K562 (cell line): ENCODE results near the gene TYW1B. TPM values are rescaled to one million over a fixed set of nuclear protein-coding genes. Genes with fewer than 3 reads are reported as not detected.
"Not testable (repeated sequence)": the region's sequence is repeated elsewhere in the genome, so short reads cannot be mapped to it uniquely, and the experiment has no call there.

Experiments
- E2F8 ChIP-seq: fragments of 450-650 bp; IDR thresholded peaks from 2 replicates; pipeline ENCODE4 v1.7.1; 2018; ENCODE audit warnings: mild to moderate bottlenecking, low read depth; ENCODE audit not compliant: partially characterized antibody
- EP400 ChIP-seq: fragments of 450-650 bp; IDR thresholded peaks from 2 replicates; pipeline ENCODE4 v1.6.1; 2017; ENCODE audit warnings: antibody characterized with exemption, mild to moderate bottlenecking, moderate library complexity
- MAZ ChIP-seq, 2 experiments: fragments of 450-650 bp in 1 of 2; sonication (generic) in 1 of 2; formaldehyde crosslinking; IDR thresholded peaks in 1 of 2; conservative IDR thresholded peaks in 1 of 2; 2 replicates each; pipeline versions ENCODE4 v1.4.0 to v1.5.0; 2020; ENCODE audit warnings: mild to moderate bottlenecking in 1 of 2, missing genetic modification reagents in 1 of 2
- MYC ChIP-seq, 2 experiments: fragments of 250-450 bp in 1 of 2; sonication (Bioruptor Pico) in 1 of 2; IDR thresholded peaks; 2 replicates each; pipeline versions ENCODE4 v1.5.1 to v1.6.1; 2012 to 2021; ENCODE audit warnings: low read depth in 2 of 2, borderline replicate concordance in 1 of 2, improper control_type of control experiment in 1 of 2, low read length in 1 of 2, mild to moderate bottlenecking in 1 of 2, moderate library complexity in 1 of 2
- NFYB ChIP-seq: IDR thresholded peaks from 2 replicates; pipeline ENCODE4 v1.6.1; 2011; ENCODE audit warnings: mild to moderate bottlenecking, moderate library complexity; ENCODE audit not compliant: insufficient read length; ENCODE audit errors: extremely low read depth
- RBFOX2 ChIP-seq: fragments of 200-400 bp; formaldehyde crosslinking; IDR thresholded peaks from 2 replicates; pipeline ENCODE4 v1.6.1; 2017; ENCODE audit warnings: low read depth, mild to moderate bottlenecking, low read length, moderate library complexity
- SP1 ChIP-seq: sonication (generic); formaldehyde crosslinking; IDR thresholded peaks from 2 replicates; pipeline ENCODE4 v1.8.1; 2022; ENCODE audit warnings: mild to moderate bottlenecking, missing genetic modification reagents
- SRF ChIP-seq, 2 experiments: fragments of 250-450, 450-650 bp in 1 of 2; sonication (Bioruptor Pico) in 1 of 2; sonication (generic) in 1 of 2; formaldehyde crosslinking; IDR thresholded peaks; 2 replicates each; pipeline versions ENCODE4 v1.5.0 to v1.5.1; 2020 to 2022; ENCODE audit warnings: mild to moderate bottlenecking in 1 of 2, missing genetic modification reagents in 1 of 2
- STAT6 ChIP-seq: sonication (generic); formaldehyde crosslinking; IDR thresholded peaks from 2 replicates; pipeline ENCODE4 v1.8.1; 2023; ENCODE audit warnings: mild to moderate bottlenecking, missing genetic modification reagents
- ZBTB11 ChIP-seq, 3 experiments: fragments of 200-800 bp in 1 of 3; fragments of 250-450 bp in 1 of 3; fragments of 450-650 bp in 1 of 3; sonication (Bioruptor Pico) in 1 of 3; sonication (Bioruptor generic) in 1 of 3; formaldehyde crosslinking in 1 of 3; IDR thresholded peaks; 2 replicates each; pipeline versions ENCODE4 v1.6.1 to v1.8.0; 2016 to 2022; ENCODE audit warnings: mild to moderate bottlenecking in 2 of 3, missing genetic modification characterization in 2 of 3, missing compliant biosample characterization in 1 of 3, moderate library complexity in 1 of 3
- ZNF707 ChIP-seq: fragments of 250-450 bp; sonication (Bioruptor Pico); conservative IDR thresholded peaks from 2 replicates; pipeline ENCODE4 v1.8.0; 2022; ENCODE audit warnings: inconsistent platforms, mild to moderate bottlenecking, moderate library complexity
- polyA plus RNA-seq, 8 experiments: library from polyadenylated mRNA; depleted of rRNA in 4 of 8; stranded (reverse) in 5 of 8; unstranded in 3 of 8; fragments of >200 nt; fragmentation: Nextera tagmentation in 2 of 8; fragmentation: Illumina TruSeq in 1 of 8; extraction: Ambion mirVana in 2 of 8; extraction: Trizol in 1 of 8; gene quantifications; 2 replicates each; pipeline versions ENCODE4 v1.2.1 to v1.2.3, GENCODE V29; 2011 to 2014; ENCODE audit warnings: inconsistent platforms in 1 of 8, missing spikeins in 1 of 8
- total RNA-seq, 7 experiments: library from RNA; depleted of rRNA in 6 of 7; stranded (reverse); fragments of >200 nt in 6 of 7; fragmentation: Illumina TruSeq in 2 of 7; extraction: Trizol in 2 of 7; gene quantifications; 2 replicates each; pipeline versions ENCODE4 v1.2.1 to v1.2.3, GENCODE V29; 2011 to 2021; ENCODE audit warnings: low replicate concordance in 1 of 7
- TF ChIP-seq, protein P1 (sequence below), 2 experiments: fragments of 450-650 bp; conservative IDR thresholded peaks; 2 replicates each; pipeline ENCODE4 v1.6.1; 2017; ENCODE audit warnings: mild to moderate bottlenecking in 2 of 2, moderate library complexity in 2 of 2

TYW1B gene
- total and polyA plus RNA-seq, 9 of the 15 experiments (the other 6 are each of a cell fraction or from before 2014, with no cell fraction given): 5.8 to 14.7 (median 9.8) TPM

- TF ChIP-seq, protein P1, sequence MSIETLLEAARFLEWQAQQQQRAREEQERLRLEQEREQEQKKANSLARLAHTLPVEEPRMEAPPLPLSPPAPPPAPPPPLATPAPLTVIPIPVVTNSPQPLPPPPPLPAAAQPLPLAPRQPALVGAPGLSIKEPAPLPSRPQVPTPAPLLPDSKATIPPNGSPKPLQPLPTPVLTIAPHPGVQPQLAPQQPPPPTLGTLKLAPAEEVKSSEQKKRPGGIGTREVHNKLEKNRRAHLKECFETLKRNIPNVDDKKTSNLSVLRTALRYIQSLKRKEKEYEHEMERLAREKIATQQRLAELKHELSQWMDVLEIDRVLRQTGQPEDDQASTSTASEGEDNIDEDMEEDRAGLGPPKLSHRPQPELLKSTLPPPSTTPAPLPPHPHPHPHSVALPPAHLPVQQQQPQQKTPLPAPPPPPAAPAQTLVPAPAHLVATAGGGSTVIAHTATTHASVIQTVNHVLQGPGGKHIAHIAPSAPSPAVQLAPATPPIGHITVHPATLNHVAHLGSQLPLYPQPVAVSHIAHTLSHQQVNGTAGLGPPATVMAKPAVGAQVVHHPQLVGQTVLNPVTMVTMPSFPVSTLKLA (conservative IDR thresholded peaks at IDR 0.05): peak; percentile 53 to 84
- TF ChIP-seq RBFOX2 (peak; percentile 95), ZNF707 (0 out of 2 replicates have a peak, but pooled peaks have one; percentile 31), STAT6 (CRISPR knock-in tag) (peak; percentile 86; the same call in 1 of the 2 replicates), ZBTB11 (CRISPR knock-in tag; IDR thresholded peaks at IDR 0.05) (peak in 2 of 3 experiments; percentile 30 to 47; a peak in 3 of 6 replicates), MAZ (CRISPR knock-in tag; conservative IDR thresholded peaks at IDR 0.05 in 1 of 2, IDR thresholded peaks at IDR 0.05 in 1 of 2) (peak in 1 of 2 experiments; percentile 45; a peak in 2 of 4 replicates), NFYB (peak; percentile 49), E2F8 (peak; percentile 76), MYC (IDR thresholded peaks at IDR 0.05; ENCODE audit: low read depth, low read length) (peak; percentile 62; the same call in 1 of the 2 replicates), EP400 (peak; percentile 64; the same call in 1 of the 2 replicates), SP1 (peak; percentile 93; the same call in 1 of the 2 replicates), SRF (CRISPR knock-in tag; IDR thresholded peaks at IDR 0.05) (peak in 1 of 2 experiments; percentile 83; a peak in 2 of 4 replicates)
- not testable (repeated sequence) for TF ChIP-seq MYC (CRISPR knock-in tag; IDR thresholded peaks at IDR 0.05; ENCODE audit: borderline replicate concordance, low read depth)
Measured at GRCh38 chr7:72827839-72828591, at the start of gene TYW1B (continued).
